Stimulated activated CD4-positive, alpha-beta T cell treated with anti-CD3 and anti-CD28 coated beads, TNF-alpha, amount 100 ng/mL, for 1 hour (primary cell): ENCODE measurements around the gene ENPP1.
A peak's percentile ranks its signal among the peaks of the same experiment; 100 is the strongest.

Source experiments
- DNase-seq, 3 donors: peaks; one replicate each; pipeline ENCODE4 v3.0.0-alpha.2; 2020; ENCODE audit warnings: low read depth in 3 of 3, low spot score in 1 of 3

The ENPP1 gene

GRCh38 chr6:131807644-131808459 lies at the start of gene ENPP1:
Gene ENPP1, plus strand, starts transcription at chr6:131808020. Its CDS starts 16 bp downstream, at chr6:131808036.
- peak in 1 of 3 donors; percentile 12 for DNase-seq

GRCh38 chr6:131758920-131759319 lies 48.9 kb upstream of the ENPP1 start:
- no peak for DNase-seq

- no peak for DNase-seq
Observed at GRCh38 chr6:131761060-131761761, 46.6 kb upstream of the ENPP1 start.

GRCh38 chr6:131761762-131762067 lies 46.1 kb upstream of the ENPP1 start:
- no peak for DNase-seq

- no peak for DNase-seq
Observed at GRCh38 chr6:131762984-131763383, 44.8 kb upstream of the ENPP1 start.

- no peak for DNase-seq
Observed at GRCh38 chr6:131763749-131764148, 44.1 kb upstream of the ENPP1 start.

- DNase-seq: no peak
Observed at GRCh38 chr6:131764350-131764749, 43.5 kb upstream of the ENPP1 start.

- no peak for DNase-seq
Observed at GRCh38 chr6:131765081-131765803, 42.6 kb upstream of the ENPP1 start.

- no peak for DNase-seq
Observed at GRCh38 chr6:131765804-131766135, 42.0 kb upstream of the ENPP1 start.

GRCh38 chr6:131766631-131767030 lies 41.2 kb upstream of the ENPP1 start:
- no peak for DNase-seq

- no peak for DNase-seq
Observed at GRCh38 chr6:131768964-131769363, 38.9 kb upstream of the ENPP1 start.

- DNase-seq: no peak
Observed at GRCh38 chr6:131769385-131770141, 38.3 kb upstream of the ENPP1 start.

- DNase-seq: no peak
Observed at GRCh38 chr6:131770776-131771175, 37.0 kb upstream of the ENPP1 start.

- no peak for DNase-seq
Observed at GRCh38 chr6:131773284-131773950, 34.4 kb upstream of the ENPP1 start.

GRCh38 chr6:131775886-131776285 lies 31.9 kb upstream of the ENPP1 start:
- no peak for DNase-seq

GRCh38 chr6:131776985-131777384 lies 30.8 kb upstream of the ENPP1 start:
- DNase-seq: no peak

GRCh38 chr6:131778169-131778568 lies 29.7 kb upstream of the ENPP1 start:
- no peak for DNase-seq

GRCh38 chr6:131779304-131779703 lies 28.5 kb upstream of the ENPP1 start:
- no peak for DNase-seq

- DNase-seq: no peak
Observed at GRCh38 chr6:131780600-131780999, 27.2 kb upstream of the ENPP1 start.

GRCh38 chr6:131781687-131782086 lies 26.1 kb upstream of the ENPP1 start:
- DNase-seq: no peak

GRCh38 chr6:131782764-131783163 lies 25.1 kb upstream of the ENPP1 start:
- no peak for DNase-seq
